Measurements from ENCODE around the gene PALD1.

DNA sequence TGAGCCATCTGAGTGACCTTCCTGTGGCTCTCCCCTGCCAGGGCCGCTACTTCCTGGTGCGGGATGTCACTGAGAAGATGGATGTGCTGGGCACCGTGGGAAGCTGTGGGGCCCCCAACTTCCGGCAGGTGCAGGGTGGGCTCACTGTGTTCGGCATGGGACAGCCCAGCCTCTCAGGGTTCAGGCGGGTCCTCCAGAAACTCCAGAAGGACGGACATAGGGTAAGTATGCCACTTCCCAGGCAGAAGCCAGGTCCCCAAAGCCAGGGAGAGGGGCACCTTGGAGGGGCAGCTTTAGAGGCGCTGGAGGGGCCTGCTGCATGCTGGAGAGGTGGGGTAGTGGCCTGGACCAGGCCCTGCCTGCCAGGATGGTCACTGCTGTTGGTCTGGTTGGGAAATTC, 51.3 kb downstream of the PALD1 start:
- TF ChIP-seq, protein P1, sequence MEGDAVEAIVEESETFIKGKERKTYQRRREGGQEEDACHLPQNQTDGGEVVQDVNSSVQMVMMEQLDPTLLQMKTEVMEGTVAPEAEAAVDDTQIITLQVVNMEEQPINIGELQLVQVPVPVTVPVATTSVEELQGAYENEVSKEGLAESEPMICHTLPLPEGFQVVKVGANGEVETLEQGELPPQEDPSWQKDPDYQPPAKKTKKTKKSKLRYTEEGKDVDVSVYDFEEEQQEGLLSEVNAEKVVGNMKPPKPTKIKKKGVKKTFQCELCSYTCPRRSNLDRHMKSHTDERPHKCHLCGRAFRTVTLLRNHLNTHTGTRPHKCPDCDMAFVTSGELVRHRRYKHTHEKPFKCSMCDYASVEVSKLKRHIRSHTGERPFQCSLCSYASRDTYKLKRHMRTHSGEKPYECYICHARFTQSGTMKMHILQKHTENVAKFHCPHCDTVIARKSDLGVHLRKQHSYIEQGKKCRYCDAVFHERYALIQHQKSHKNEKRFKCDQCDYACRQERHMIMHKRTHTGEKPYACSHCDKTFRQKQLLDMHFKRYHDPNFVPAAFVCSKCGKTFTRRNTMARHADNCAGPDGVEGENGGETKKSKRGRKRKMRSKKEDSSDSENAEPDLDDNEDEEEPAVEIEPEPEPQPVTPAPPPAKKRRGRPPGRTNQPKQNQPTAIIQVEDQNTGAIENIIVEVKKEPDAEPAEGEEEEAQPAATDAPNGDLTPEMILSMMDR (IDR thresholded peaks at IDR 0.05): no peak
- TF ChIP-seq POLR2A (IDR thresholded peaks at IDR 0.05) (no peak), EP300 (IDR thresholded peaks at IDR 0.05; ENCODE audit: low read depth) (no peak)
